ENCODE data around the gene MFSD6.

DNA sequence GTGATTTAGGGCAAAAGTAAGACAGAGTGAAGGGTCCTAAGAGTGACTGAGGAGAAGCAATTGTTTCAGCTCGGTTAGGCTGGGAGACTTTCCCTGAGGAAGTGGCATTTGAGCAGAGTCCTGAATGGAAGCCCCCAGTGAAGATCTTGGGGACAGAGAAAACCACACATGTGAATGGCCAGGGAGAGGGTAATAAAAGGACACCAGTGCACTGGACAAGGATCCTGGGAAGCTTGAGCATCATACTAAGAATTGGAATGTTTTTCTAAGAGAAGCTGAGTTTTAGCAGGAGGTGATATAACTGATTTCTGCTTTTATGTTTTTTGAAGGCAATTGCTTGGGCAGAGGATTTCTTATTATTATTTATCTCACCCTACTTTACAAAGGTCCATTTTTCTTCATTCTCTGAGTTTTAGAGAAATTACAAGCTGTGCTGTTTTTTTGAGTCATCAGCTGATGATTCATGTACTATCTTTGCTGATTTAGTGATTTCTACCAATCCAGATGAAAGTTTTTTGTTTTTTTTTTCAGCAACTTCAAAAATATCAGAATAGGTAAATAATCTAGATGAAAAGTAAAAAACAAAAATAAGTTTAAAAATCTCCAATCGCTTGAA, 43.5 kb downstream of the MFSD6 start:
- no peak for TF ChIP-seq POLR2A (IDR thresholded peaks at IDR 0.05)
- TF ChIP-seq, protein P1, sequence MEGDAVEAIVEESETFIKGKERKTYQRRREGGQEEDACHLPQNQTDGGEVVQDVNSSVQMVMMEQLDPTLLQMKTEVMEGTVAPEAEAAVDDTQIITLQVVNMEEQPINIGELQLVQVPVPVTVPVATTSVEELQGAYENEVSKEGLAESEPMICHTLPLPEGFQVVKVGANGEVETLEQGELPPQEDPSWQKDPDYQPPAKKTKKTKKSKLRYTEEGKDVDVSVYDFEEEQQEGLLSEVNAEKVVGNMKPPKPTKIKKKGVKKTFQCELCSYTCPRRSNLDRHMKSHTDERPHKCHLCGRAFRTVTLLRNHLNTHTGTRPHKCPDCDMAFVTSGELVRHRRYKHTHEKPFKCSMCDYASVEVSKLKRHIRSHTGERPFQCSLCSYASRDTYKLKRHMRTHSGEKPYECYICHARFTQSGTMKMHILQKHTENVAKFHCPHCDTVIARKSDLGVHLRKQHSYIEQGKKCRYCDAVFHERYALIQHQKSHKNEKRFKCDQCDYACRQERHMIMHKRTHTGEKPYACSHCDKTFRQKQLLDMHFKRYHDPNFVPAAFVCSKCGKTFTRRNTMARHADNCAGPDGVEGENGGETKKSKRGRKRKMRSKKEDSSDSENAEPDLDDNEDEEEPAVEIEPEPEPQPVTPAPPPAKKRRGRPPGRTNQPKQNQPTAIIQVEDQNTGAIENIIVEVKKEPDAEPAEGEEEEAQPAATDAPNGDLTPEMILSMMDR (IDR thresholded peaks at IDR 0.05) = no peak
